ENCODE data around the gene IQCE. TPM values are rescaled to one million over a fixed set of nuclear protein-coding genes. Genes with fewer than 3 reads are reported as not detected.

IQCE gene
- total RNA-seq, 1 experiment from 2014 or later, result 35.8 TPM

DNA sequence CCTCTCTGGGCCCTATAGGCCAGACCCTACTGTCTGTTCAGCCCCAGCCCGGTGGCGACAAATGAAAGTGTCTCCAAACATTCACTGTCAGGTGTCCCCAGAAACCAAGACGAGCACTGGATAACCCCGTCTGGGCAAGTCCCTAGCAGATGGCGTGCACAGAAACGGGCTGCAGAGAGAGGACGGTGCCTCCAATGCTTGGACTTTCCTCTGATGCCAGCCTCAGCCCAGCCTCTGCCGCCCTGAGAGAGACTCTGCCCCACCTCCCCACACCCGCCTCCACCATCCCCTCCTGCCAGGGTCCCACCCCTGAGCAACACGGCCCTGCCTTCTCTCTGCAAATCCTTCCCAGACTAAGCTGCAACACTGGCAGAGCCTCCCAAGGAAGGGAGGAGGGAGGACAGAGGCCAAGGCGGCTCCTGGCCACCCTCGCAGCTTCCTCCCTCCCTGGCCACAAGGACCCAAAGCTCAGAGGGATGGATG is 46.6 kb upstream of the IQCE start:
- Histone ChIP-seq H4K20me1 (ENCODE audit: insufficient read depth) (no peaks in the 10 kb centered on the region), H3K27ac (no peak overlapping the region), H3K9me2 (ENCODE audit: insufficient read depth) (no peaks in the 10 kb centered on the region), H3K9me3 (ENCODE audit: insufficient read depth, low read depth) (no peaks in the 10 kb centered on the region), H3F3A (ENCODE audit: insufficient read depth, low read depth) (peaks cover 24% of the 10 kb centered on the region), H2AFZ (no peak overlapping the region), H3K27me3 (ENCODE audit: insufficient read depth, low read depth) (peaks cover 9% of the 10 kb centered on the region; the same call in 1 of the 2 replicates), H3K4me2 (no peak overlapping the region), H3K4me3 (no peak overlapping the region), H3K79me2 (ENCODE audit: low read depth) (no peaks in the 10 kb centered on the region), H3K4me1 (replicated peaks; ENCODE audit: insufficient read depth) (peaks cover 28% of the 10 kb centered on the region), H3K36me3 (ENCODE audit: low read depth) (no peaks in the 10 kb centered on the region)
- TF ChIP-seq EZH2 (IDR thresholded peaks at IDR 0.05; ENCODE audit: low read depth), result no peak
- TF ChIP-seq, protein P1, sequence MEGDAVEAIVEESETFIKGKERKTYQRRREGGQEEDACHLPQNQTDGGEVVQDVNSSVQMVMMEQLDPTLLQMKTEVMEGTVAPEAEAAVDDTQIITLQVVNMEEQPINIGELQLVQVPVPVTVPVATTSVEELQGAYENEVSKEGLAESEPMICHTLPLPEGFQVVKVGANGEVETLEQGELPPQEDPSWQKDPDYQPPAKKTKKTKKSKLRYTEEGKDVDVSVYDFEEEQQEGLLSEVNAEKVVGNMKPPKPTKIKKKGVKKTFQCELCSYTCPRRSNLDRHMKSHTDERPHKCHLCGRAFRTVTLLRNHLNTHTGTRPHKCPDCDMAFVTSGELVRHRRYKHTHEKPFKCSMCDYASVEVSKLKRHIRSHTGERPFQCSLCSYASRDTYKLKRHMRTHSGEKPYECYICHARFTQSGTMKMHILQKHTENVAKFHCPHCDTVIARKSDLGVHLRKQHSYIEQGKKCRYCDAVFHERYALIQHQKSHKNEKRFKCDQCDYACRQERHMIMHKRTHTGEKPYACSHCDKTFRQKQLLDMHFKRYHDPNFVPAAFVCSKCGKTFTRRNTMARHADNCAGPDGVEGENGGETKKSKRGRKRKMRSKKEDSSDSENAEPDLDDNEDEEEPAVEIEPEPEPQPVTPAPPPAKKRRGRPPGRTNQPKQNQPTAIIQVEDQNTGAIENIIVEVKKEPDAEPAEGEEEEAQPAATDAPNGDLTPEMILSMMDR (conservative IDR thresholded peaks at IDR 0.05), result no peak
- no TSS peak for BruUV-seq (replicated peaks)
- intact Hi-C loops (cut with micrococcal nuclease; ENCODE audit: unreplicated experiment), result no loop called here
- ChIA-PET CTCF (no interaction called here), POLR2A (ENCODE audit: unreplicated experiment) (no interaction called here)
- DNase-seq, result no peak

- Histone ChIP-seq H3F3A (ENCODE audit: insufficient read depth, low read depth) (peaks cover 22% of the 10 kb centered on the region), H3K79me2 (ENCODE audit: low read depth) (no peaks in the 10 kb centered on the region), H3K27ac (no peak overlapping the region), H3K9me3 (ENCODE audit: insufficient read depth, low read depth) (no peaks in the 10 kb centered on the region), H3K9me2 (ENCODE audit: insufficient read depth) (no peaks in the 10 kb centered on the region), H3K4me1 (replicated peaks; ENCODE audit: insufficient read depth) (peaks cover 30% of the 10 kb centered on the region), H2AFZ (no peak overlapping the region), H3K4me2 (no peak overlapping the region), H4K20me1 (ENCODE audit: insufficient read depth) (no peaks in the 10 kb centered on the region), H3K27me3 (ENCODE audit: insufficient read depth, low read depth) (peaks cover 9% of the 10 kb centered on the region; the same call in 1 of the 2 replicates), H3K36me3 (ENCODE audit: low read depth) (no peaks in the 10 kb centered on the region), H3K4me3 (no peak overlapping the region)
- CTCF ChIA-PET, result no interaction called here
- TF ChIP-seq EZH2 (IDR thresholded peaks at IDR 0.05; ENCODE audit: low read depth), result no peak
- TF ChIP-seq, protein P1 (conservative IDR thresholded peaks at IDR 0.05), result no peak
- no TSS peak for BruUV-seq (replicated peaks)
- DNase-seq, result no peak
- POLR2A ChIA-PET (ENCODE audit: unreplicated experiment), result interaction anchor here (0.6 kb wide), 1 partner anchor 290 kb away, joined by 5 read pairs; no protein-coding TSS in a partner anchor
- intact Hi-C loops (cut with micrococcal nuclease; ENCODE audit: unreplicated experiment), result no loop called here
These were observed 46.1 kb upstream of the IQCE start for GRCh38 chr7:2512713-2513112.

DNA sequence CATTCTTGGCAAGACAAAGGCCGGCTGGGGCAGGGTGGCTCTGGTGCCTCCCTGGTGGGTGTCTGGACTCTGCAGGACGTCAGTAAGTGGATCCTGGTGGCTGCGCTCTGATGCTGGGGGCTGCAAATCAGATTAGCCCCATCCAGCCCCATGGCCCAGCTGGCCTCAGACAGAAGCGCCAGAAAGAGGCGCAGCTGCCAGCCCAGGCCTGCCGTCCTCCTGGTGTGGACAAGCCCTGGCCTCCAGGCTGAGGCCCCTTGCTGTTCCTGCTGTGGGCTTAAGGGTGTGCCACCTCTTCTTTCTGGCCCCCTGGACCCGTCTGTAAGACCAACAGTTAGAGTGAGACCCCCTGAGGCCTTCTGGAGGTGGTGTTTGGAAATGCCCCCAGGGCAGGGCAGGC is 45.1 kb upstream of the IQCE start:
- Histone ChIP-seq H4K20me1 (ENCODE audit: insufficient read depth) (no peaks in the 10 kb centered on the region), H3F3A (ENCODE audit: insufficient read depth, low read depth) (peaks cover 13% of the 10 kb centered on the region)
- no peak for TF ChIP-seq EZH2 (IDR thresholded peaks at IDR 0.05; ENCODE audit: low read depth)
- TF ChIP-seq, protein P1 (conservative IDR thresholded peaks at IDR 0.05), result no peak

More for the DNA sequence above, 45.1 kb upstream of the IQCE start:
- intact Hi-C loops (cut with micrococcal nuclease; ENCODE audit: unreplicated experiment), result no loop called here
- Histone ChIP-seq H2AFZ (no peak overlapping the region), H3K27ac (no peak overlapping the region), H3K9me3 (ENCODE audit: insufficient read depth, low read depth) (no peaks in the 10 kb centered on the region), H3K4me3 (no peak overlapping the region), H3K4me2 (no peak overlapping the region), H3K4me1 (replicated peaks; ENCODE audit: insufficient read depth) (peaks cover 21% of the 10 kb centered on the region), H3K36me3 (ENCODE audit: low read depth) (no peaks in the 10 kb centered on the region), H3K9me2 (ENCODE audit: insufficient read depth) (no peaks in the 10 kb centered on the region), H3K27me3 (ENCODE audit: insufficient read depth, low read depth) (peaks cover 9% of the 10 kb centered on the region; the same call in 1 of the 2 replicates), H3K79me2 (ENCODE audit: low read depth) (no peaks in the 10 kb centered on the region)
- BruUV-seq (replicated peaks), result no TSS peak
- DNase-seq, result no peak
- POLR2A ChIA-PET (ENCODE audit: unreplicated experiment), result no interaction called here
- CTCF ChIA-PET, result no interaction called here

All from PC-9 (cell line).